Measurements from ENCODE around the gene IGF2BP3.
A peak's percentile ranks its signal among the peaks of the same experiment; 100 is the strongest.

The IGF2BP3 gene

GRCh38 chr7:23299770-23300300 lies 170.5 kb downstream of the IGF2BP3 start:
- Histone ChIP-seq H3K36me3 (ENCODE audit: control insufficient read depth, low read depth, low read length) (peaks cover 14% of the 10 kb centered on the region), H3K27ac (ENCODE audit: low read length) (no peak overlapping the region), H3K4me1 (ENCODE audit: control insufficient read depth, low read depth, low read length) (no peaks in the 10 kb centered on the region), H3K27me3 (ENCODE audit: control insufficient read depth, insufficient read depth, low read length) (peaks cover 3% of the 10 kb centered on the region), H3K9me3 (ENCODE audit: control insufficient read depth, low read depth, low read length) (no peaks in the 10 kb centered on the region), H3K4me3 (ENCODE audit: low read length) (peak overlapping the region; percentile 88), H3K9ac (ENCODE audit: low read length) (peak overlapping the region; percentile 74)

GRCh38 chr7:23298885-23299769 lies 171.2 kb downstream of the IGF2BP3 start, which contains the start of gene MALSU1:
TSS of gene MALSU1 (plus strand) at chr7:23299339. CDS start at chr7:23299353, 14 bp downstream.
- Histone ChIP-seq H3K36me3 (ENCODE audit: control insufficient read depth, low read depth, low read length) (peaks cover 14% of the 10 kb centered on the region), H3K27ac (ENCODE audit: low read length) (no peak within 1 kb of the TSS), H3K27me3 (ENCODE audit: control insufficient read depth, insufficient read depth, low read length) (peaks cover 3% of the 10 kb centered on the region), H3K9ac (ENCODE audit: low read length) (peak within 1 kb of the TSS; percentile 74), H3K4me3 (ENCODE audit: low read length) (peak within 1 kb of the TSS; percentile 88), H3K4me1 (ENCODE audit: control insufficient read depth, low read depth, low read length) (no peaks in the 10 kb centered on the region), H3K9me3 (ENCODE audit: control insufficient read depth, low read depth, low read length) (no peaks in the 10 kb centered on the region)

GRCh38 chr7:23298141-23298881 lies 172.0 kb downstream of the IGF2BP3 start:
- no peaks in the 10 kb centered on the region for H3K4me1 ChIP-seq (ENCODE audit: control insufficient read depth, low read depth, low read length)
- H3K9ac ChIP-seq (ENCODE audit: low read length), result no peak overlapping the region
- H3K9me3 ChIP-seq (ENCODE audit: control insufficient read depth, low read depth, low read length), result no peaks in the 10 kb centered on the region
- H3K36me3 ChIP-seq (ENCODE audit: control insufficient read depth, low read depth, low read length), result peaks cover 14% of the 10 kb centered on the region
- peak overlapping the region; percentile 88 for H3K4me3 ChIP-seq (ENCODE audit: low read length)
- H3K27ac ChIP-seq (ENCODE audit: low read length), result no peak overlapping the region
- peaks cover 3% of the 10 kb centered on the region for H3K27me3 ChIP-seq (ENCODE audit: control insufficient read depth, insufficient read depth, low read length)

- Histone ChIP-seq H3K9me3 (ENCODE audit: control insufficient read depth, low read depth, low read length) (no peaks in the 10 kb centered on the region), H3K4me1 (ENCODE audit: control insufficient read depth, low read depth, low read length) (peaks cover 4% of the 10 kb centered on the region), H3K9ac (ENCODE audit: low read length) (no peak overlapping the region), H3K4me3 (ENCODE audit: low read length) (no peak overlapping the region), H3K27me3 (ENCODE audit: control insufficient read depth, insufficient read depth, low read length) (peaks cover 3% of the 10 kb centered on the region), H3K27ac (ENCODE audit: low read length) (no peak overlapping the region), H3K36me3 (ENCODE audit: control insufficient read depth, low read depth, low read length) (no peaks in the 10 kb centered on the region)
Observed at GRCh38 chr7:23295401-23295697, 174.9 kb downstream of the IGF2BP3 start.

- Histone ChIP-seq H3K9me3 (ENCODE audit: control insufficient read depth, low read depth, low read length) (no peaks in the 10 kb centered on the region), H3K4me1 (ENCODE audit: control insufficient read depth, low read depth, low read length) (peaks cover 4% of the 10 kb centered on the region), H3K27ac (ENCODE audit: low read length) (no peak overlapping the region), H3K27me3 (ENCODE audit: control insufficient read depth, insufficient read depth, low read length) (peaks cover 3% of the 10 kb centered on the region), H3K4me3 (ENCODE audit: low read length) (no peak overlapping the region), H3K36me3 (ENCODE audit: control insufficient read depth, low read depth, low read length) (no peaks in the 10 kb centered on the region), H3K9ac (ENCODE audit: low read length) (no peak overlapping the region)
Observed at GRCh38 chr7:23294549-23295400, 175.5 kb downstream of the IGF2BP3 start.

- no peaks in the 10 kb centered on the region for H3K36me3 ChIP-seq (ENCODE audit: control insufficient read depth, low read depth, low read length)
- peaks cover 3% of the 10 kb centered on the region for H3K27me3 ChIP-seq (ENCODE audit: control insufficient read depth, insufficient read depth, low read length)
- no peaks in the 10 kb centered on the region for H3K9me3 ChIP-seq (ENCODE audit: control insufficient read depth, low read depth, low read length)
- no peak overlapping the region for H3K4me3 ChIP-seq (ENCODE audit: low read length)
- H3K27ac ChIP-seq (ENCODE audit: low read length), result no peak overlapping the region
- H3K4me1 ChIP-seq (ENCODE audit: control insufficient read depth, low read depth, low read length), result peaks cover 4% of the 10 kb centered on the region
- no peak overlapping the region for H3K9ac ChIP-seq (ENCODE audit: low read length)
Observed at GRCh38 chr7:23293500-23294073, 176.7 kb downstream of the IGF2BP3 start.

GRCh38 chr7:23292623-23293022 lies 177.7 kb downstream of the IGF2BP3 start:
- Histone ChIP-seq H3K27ac (ENCODE audit: low read length) (no peak overlapping the region), H3K9ac (ENCODE audit: low read length) (no peak overlapping the region)

GRCh38 chr7:23291957-23292560 lies 178.2 kb downstream of the IGF2BP3 start:
- H3K27ac ChIP-seq (ENCODE audit: low read length), result no peak overlapping the region

More at GRCh38 chr7:23292623-23293022, 177.7 kb downstream of the IGF2BP3 start:
- Histone ChIP-seq H3K9me3 (ENCODE audit: control insufficient read depth, low read depth, low read length) (no peaks in the 10 kb centered on the region), H3K36me3 (ENCODE audit: control insufficient read depth, low read depth, low read length) (no peaks in the 10 kb centered on the region), H3K4me3 (ENCODE audit: low read length) (no peak overlapping the region), H3K27me3 (ENCODE audit: control insufficient read depth, insufficient read depth, low read length) (peaks cover 3% of the 10 kb centered on the region), H3K4me1 (ENCODE audit: control insufficient read depth, low read depth, low read length) (peaks cover 4% of the 10 kb centered on the region)

GRCh38 chr7:23290993-23291392 lies 179.3 kb downstream of the IGF2BP3 start:
- Histone ChIP-seq H3K4me3 (ENCODE audit: low read length) (no peak overlapping the region), H3K9ac (ENCODE audit: low read length) (no peak overlapping the region), H3K27ac (ENCODE audit: low read length) (no peak overlapping the region), H3K9me3 (ENCODE audit: control insufficient read depth, low read depth, low read length) (no peaks in the 10 kb centered on the region), H3K4me1 (ENCODE audit: control insufficient read depth, low read depth, low read length) (peaks cover 4% of the 10 kb centered on the region), H3K36me3 (ENCODE audit: control insufficient read depth, low read depth, low read length) (no peaks in the 10 kb centered on the region), H3K27me3 (ENCODE audit: control insufficient read depth, insufficient read depth, low read length) (no peaks in the 10 kb centered on the region)

More at GRCh38 chr7:23291957-23292560, 178.2 kb downstream of the IGF2BP3 start:
- Histone ChIP-seq H3K4me1 (ENCODE audit: control insufficient read depth, low read depth, low read length) (peaks cover 4% of the 10 kb centered on the region), H3K9me3 (ENCODE audit: control insufficient read depth, low read depth, low read length) (no peaks in the 10 kb centered on the region), H3K36me3 (ENCODE audit: control insufficient read depth, low read depth, low read length) (no peaks in the 10 kb centered on the region), H3K4me3 (ENCODE audit: low read length) (no peak overlapping the region), H3K9ac (ENCODE audit: low read length) (no peak overlapping the region), H3K27me3 (ENCODE audit: control insufficient read depth, insufficient read depth, low read length) (peaks cover 3% of the 10 kb centered on the region)

GRCh38 chr7:23287612-23288011 lies 182.7 kb downstream of the IGF2BP3 start:
- no peaks in the 10 kb centered on the region for H3K27me3 ChIP-seq (ENCODE audit: control insufficient read depth, insufficient read depth, low read length)
- H3K4me3 ChIP-seq (ENCODE audit: low read length), result no peak overlapping the region
- no peaks in the 10 kb centered on the region for H3K36me3 ChIP-seq (ENCODE audit: control insufficient read depth, low read depth, low read length)
- no peaks in the 10 kb centered on the region for H3K9me3 ChIP-seq (ENCODE audit: control insufficient read depth, low read depth, low read length)
- H3K9ac ChIP-seq (ENCODE audit: low read length), result no peak overlapping the region
- no peak overlapping the region for H3K27ac ChIP-seq (ENCODE audit: low read length)
- H3K4me1 ChIP-seq (ENCODE audit: control insufficient read depth, low read depth, low read length), result peaks cover 2% of the 10 kb centered on the region
